IPS DF 19.7 (cell line): Measurements from ENCODE around the gene SSH2.
"Not testable (repeated sequence)": the region's sequence is repeated elsewhere in the genome, so short reads cannot be mapped to it uniquely, and the experiment has no call there.

Source experiments
- DNase-seq: peaks from one replicate; pipeline ENCODE4 v3.0.0-alpha.2; 2013; ENCODE audit warnings: low read depth, low spot score

Gene SSH2

GRCh38 chr17:29744121-29744520, 185.9 kb downstream of the SSH2 start:
- DNase-seq: no peak

GRCh38 chr17:29742210-29742513, 187.9 kb downstream of the SSH2 start:
- DNase-seq: no peak

GRCh38 chr17:29740017-29740416, 190.0 kb downstream of the SSH2 start:
- DNase-seq: no peak

GRCh38 chr17:29734640-29735039, 195.4 kb downstream of the SSH2 start:
- no peak for DNase-seq

- no peak for DNase-seq
Observed at GRCh38 chr17:29733166-29733565, 196.9 kb downstream of the SSH2 start.

GRCh38 chr17:29732613-29733012, 197.4 kb downstream of the SSH2 start:
- DNase-seq: no peak

- no peak for DNase-seq
Observed at GRCh38 chr17:29732209-29732608, 197.8 kb downstream of the SSH2 start.

- DNase-seq: no peak
Observed at GRCh38 chr17:29731589-29731929, 198.5 kb downstream of the SSH2 start.

- DNase-seq: no peak
Observed at GRCh38 chr17:29728490-29728889, 201.5 kb downstream of the SSH2 start.

GRCh38 chr17:29726715-29727252, 203.2 kb downstream of the SSH2 start:
- no peak for DNase-seq

GRCh38 chr17:29725408-29725807, 204.6 kb downstream of the SSH2 start:
- not testable (repeated sequence) for DNase-seq

GRCh38 chr17:29723278-29724047, 206.6 kb downstream of the SSH2 start:
- no peak for DNase-seq

- DNase-seq: no peak
Observed at GRCh38 chr17:29722411-29723198, 207.4 kb downstream of the SSH2 start.

GRCh38 chr17:29720551-29720950, 209.5 kb downstream of the SSH2 start:
- no peak for DNase-seq

- no peak for DNase-seq
Observed at GRCh38 chr17:29719469-29719868, 210.6 kb downstream of the SSH2 start.

GRCh38 chr17:29718446-29719039, 211.5 kb downstream of the SSH2 start:
- DNase-seq: no peak

- no peak for DNase-seq
Observed at GRCh38 chr17:29717817-29718216, 212.2 kb downstream of the SSH2 start.

GRCh38 chr17:29716566-29716965, 213.5 kb downstream of the SSH2 start:
- DNase-seq: no peak

- no peak for DNase-seq
Observed at GRCh38 chr17:29715680-29716079, 214.3 kb downstream of the SSH2 start.

- no peak for DNase-seq
Observed at GRCh38 chr17:29714146-29714545, 215.9 kb downstream of the SSH2 start.

- no peak for DNase-seq
Observed at GRCh38 chr17:29713626-29714025, 216.4 kb downstream of the SSH2 start.

GRCh38 chr17:29711588-29712385, 218.2 kb downstream of the SSH2 start:
- DNase-seq: no peak
